GM19025 (cell line): Measurements from ENCODE around the gene LTB.

Experiments used
- ATAC-seq: cut with Tn5 transposase; IDR thresholded peaks from one replicate; pipeline ENCODE4 v1.9.1; 2021; ENCODE audit warnings: mild to moderate bottlenecking, low read depth, moderate library complexity; ENCODE audit not compliant: unreplicated experiment

Gene LTB

DNA sequence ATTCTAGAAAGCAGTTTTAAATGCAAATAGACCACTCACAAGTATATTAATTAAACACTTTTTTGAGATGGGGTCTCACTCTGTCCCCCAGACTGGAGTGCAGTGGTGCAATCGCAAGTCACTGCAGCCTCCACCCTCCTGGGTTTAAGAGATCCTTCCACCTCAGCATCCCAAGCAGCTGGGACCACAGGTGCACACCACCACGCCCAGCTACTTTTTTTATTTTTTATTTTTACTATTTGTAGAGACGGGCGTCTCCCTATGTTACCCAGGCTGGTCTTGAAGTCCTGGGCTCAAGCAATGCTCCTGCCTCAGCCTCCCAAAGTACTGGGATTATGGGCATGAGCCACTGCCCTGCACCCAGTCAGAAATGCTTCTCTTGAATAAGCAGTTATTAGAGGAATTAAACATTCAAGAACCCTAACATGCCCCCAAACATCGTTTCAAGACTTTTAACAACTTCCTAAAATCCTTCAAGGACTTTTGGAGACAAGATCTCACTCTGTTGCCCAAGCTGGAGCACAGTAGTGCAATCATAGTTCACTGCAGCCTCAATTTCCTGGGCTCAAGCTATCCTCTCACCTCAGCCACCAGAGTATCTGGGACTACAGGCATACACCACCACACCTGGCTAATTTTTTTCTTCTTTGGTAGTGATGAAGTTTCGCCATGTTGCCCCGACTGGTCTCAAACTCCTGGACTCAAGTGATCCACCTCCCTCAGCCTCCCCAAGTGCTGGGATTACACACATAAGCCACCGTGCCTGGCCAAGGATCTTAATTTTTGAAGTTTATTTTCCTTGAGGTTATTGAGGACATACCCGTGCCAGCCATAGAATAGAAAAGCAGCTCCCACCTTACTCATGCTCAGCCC lies 50.2 kb downstream of the LTB start:
- no peak for ATAC-seq

DNA sequence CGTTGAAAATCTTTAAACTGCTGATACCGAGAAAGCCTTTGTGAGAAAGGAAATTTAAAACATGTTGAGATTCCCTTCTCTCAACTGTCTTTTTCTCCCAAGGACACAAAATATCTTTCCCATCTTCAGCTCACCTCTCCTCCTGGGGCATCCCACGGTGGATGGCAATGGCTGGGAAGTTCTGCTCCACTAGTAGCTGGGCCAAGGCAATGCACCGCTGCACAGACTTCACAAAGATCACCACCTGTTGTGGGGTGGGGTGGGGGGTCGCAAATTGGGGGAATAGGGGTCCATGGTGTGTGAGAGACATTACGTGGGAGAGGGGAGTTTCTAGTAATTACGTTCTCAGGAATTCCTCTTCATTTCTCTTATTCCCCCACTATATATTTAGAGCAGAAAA lies 51.1 kb downstream of the LTB start:
- no peak for ATAC-seq

DNA sequence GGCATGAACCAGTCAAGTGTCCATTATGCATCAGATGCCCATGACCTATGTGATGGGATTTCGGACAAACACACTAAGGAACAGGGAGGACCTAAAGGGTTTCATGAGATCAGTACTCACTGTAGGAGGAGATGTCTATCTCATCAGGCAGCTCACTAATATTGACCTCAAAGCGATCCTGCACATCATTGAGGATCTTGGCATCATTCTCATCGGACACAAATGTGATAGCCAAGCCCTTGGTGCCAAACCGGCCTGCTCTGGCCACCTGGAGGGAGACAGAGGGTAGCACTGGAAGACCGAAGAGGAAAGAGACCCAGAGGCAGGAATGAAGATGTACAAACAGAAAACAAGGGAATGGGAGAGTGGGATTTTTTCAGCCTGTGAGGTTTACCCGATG lies 51.6 kb downstream of the LTB start:
- no peak for ATAC-seq
